Pancreas (tissue), 10 donors: ENCODE measurements around the gene CTSH. TPM values are rescaled to one million over a fixed set of nuclear protein-coding genes. Genes with fewer than 3 reads are reported as not detected.

Experiments used
- ATAC-seq, 4 donors: fragments of 200-7000 bp; cut with Tn5 transposase; one replicate each; pipeline versions ENCODE4 v1.8.0 to v1.9.1; 2020; ENCODE audit warnings: mild to moderate bottlenecking in 4 of 4, moderate library complexity in 4 of 4
- DNase-seq, 6 donors: peaks; one replicate each; pipeline ENCODE4 v3.0.0-alpha.2; 2020
- FAIRE-seq: peaks from 2 replicates; lab custom pipeline; 2012; peaks lifted over from hg19 to GRCh38; lab: Jason Lieb, UNC
- H3K27ac ChIP-seq, 4 donors: fragments of 200-600 bp; sonication (generic); 1 replicate in 3 of 4; 2 replicates in 1 of 4; pipeline versions ENCODE4 v1.5.0 to v1.8.0; 2020
- H3K27me3 ChIP-seq, 4 donors: fragments of 200-600 bp; one replicate each; pipeline ENCODE4 v1.8.0; 2021
- H3K36me3 ChIP-seq, 3 donors: fragments of 200-600 bp; sonication (generic) in 1 of 3; one replicate each; pipeline versions ENCODE4 v1.5.0 to v1.8.0; 2020 to 2021
- H3K4me1 ChIP-seq, 3 donors: fragments of 200-600 bp; one replicate each; pipeline ENCODE4 v1.8.0; 2021
- H3K4me3 ChIP-seq, 4 donors: fragments of 200-600 bp; sonication (generic) in 2 of 4; one replicate each; pipeline versions ENCODE4 v1.5.0 to v1.8.0; 2020 to 2021
- H3K9me3 ChIP-seq, 4 donors: fragments of 200-600 bp; one replicate each; pipeline ENCODE4 v1.8.0; 2021
- WGBS, 2 donors: extraction: QIAGEN DNeasy Blood & Tissue Kit; methylation state at CpG; one replicate each; pipeline ENCODE4 v1.1.7; 2013; 5-methylcytosine and 5-hydroxymethylcytosine counted together
- intact Hi-C, 3 donors: fragments of 100-400 bp; cut with DNase I; formaldehyde crosslinking; loops; one replicate each; pipeline versions ENCODE4 v1.11.1 to v1.14.2; 2022
- polyA plus RNA-seq, 2 donors: library from polyadenylated mRNA; stranded (reverse); fragments of 200-250 nt; gene quantifications; one replicate each; pipeline ENCODE4 v1.2.3, GENCODE V29; 2013
- total RNA-seq, 6 donors: library from RNA; stranded (reverse); fragmentation: NEBNext Ultra II Directional in 4 of 6; extraction: Animal tissue kit (Norgen Biotek cat#: 25700) in 4 of 6; gene quantifications; one replicate each; pipeline versions ENCODE4 v1.2.1 to v1.2.4, GENCODE V29; 2021 to 2023
- TF ChIP-seq, protein P1 (sequence below), 4 donors: fragments of 200-600 bp; sonication (generic) in 3 of 4; IDR thresholded peaks; one replicate each; pipeline versions ENCODE4 v1.5.0 to v1.8.0; 2021; ENCODE audit warnings: antibody characterized with exemption in 4 of 4
- donor health status: healthy with polysubstance abuse.
- donor health status: DM: no; HTN: no; CAD: no; lungs with moderate emphysema.
- donor health status: DM: no; HTN: no; CAD: no.
- donor health status: control.
- donor health status: control.
- donor health status: Bipolar disorder and iron deficiency.
- donor health status: DM: yes; HTN: yes; CAD: no.
- donor health status: DM: no; HTN: no; CAD: no.
- donor health status: DM: no; HTN: no; CAD: no.
- donor health status: DM: yes; HTN: yes; CAD: no.

The CTSH gene
- total and polyA plus RNA-seq, 8 donors, result 24.3 to 196 (median 77.0) TPM

DNA sequence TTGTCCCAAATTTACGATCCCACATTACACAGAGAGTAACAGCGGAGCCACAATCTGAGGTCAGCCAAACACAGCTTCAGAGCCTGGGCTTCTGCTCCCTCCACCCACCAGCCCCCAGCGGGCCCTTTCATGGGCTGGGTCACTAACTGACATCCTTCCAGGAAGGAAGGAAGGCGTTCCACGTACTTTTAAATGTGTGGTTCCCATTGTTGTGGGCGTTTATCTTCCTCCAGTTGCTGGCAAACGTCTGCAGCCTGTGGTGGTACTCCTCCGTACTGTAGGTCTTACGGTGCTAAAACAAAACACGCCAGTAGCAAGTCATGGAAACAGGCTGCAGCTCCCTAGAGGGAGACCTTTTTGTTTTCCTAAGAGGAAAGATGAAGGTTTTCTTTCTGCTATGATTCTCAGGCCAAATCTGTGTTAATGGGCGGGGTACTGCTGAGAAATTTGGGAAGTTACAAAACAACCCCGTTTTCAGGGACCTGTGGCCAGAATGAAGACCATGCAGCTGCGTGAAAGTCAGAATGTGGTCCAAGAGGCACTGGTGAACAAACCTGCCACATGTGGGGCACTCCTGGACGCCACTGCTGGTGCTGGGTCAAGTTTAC is 7.6 kb downstream of the CTSH start:
- WGBS, 2 donors, result 77 to 86% methylated on average over 14 of the region's 14 CpGs
- peak overlapping the region in 1 of 4 donors; percentile 28 for H3K27ac ChIP-seq
- H3K4me1 ChIP-seq, result no peaks in the 10 kb centered on the region

DNA sequence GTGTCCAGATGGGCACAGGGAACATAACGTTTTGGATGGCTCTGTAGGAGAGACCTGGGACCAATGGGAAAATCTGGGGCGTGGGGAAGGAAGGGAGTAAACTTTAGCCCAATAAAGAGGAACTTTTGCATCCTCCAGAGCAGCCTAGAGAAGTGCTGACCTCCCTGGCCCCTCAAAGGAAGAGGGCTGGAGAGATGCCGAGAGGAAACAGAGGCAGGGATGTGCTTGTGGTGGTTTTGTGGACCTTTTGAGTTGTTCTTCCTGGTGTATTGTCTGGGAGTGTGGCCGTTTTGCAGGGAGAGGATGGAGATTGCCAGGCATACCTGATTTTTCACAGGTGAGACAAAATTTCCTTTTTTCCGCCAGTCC is 10.2 kb downstream of the CTSH start:
- Histone ChIP-seq H3K4me3 (no peak overlapping the region), H3K27ac (no peak overlapping the region), H3K4me1 (no peaks in the 10 kb centered on the region), H3K27me3 (no peaks in the 10 kb centered on the region), H3K9me3 (no peaks in the 10 kb centered on the region), H3K36me3 (peaks cover 0 to 8% (median 0%) of the 10 kb centered on the region in 3 donors)
- no peak for ATAC-seq
- no peak for DNase-seq
- TF ChIP-seq, protein P1, sequence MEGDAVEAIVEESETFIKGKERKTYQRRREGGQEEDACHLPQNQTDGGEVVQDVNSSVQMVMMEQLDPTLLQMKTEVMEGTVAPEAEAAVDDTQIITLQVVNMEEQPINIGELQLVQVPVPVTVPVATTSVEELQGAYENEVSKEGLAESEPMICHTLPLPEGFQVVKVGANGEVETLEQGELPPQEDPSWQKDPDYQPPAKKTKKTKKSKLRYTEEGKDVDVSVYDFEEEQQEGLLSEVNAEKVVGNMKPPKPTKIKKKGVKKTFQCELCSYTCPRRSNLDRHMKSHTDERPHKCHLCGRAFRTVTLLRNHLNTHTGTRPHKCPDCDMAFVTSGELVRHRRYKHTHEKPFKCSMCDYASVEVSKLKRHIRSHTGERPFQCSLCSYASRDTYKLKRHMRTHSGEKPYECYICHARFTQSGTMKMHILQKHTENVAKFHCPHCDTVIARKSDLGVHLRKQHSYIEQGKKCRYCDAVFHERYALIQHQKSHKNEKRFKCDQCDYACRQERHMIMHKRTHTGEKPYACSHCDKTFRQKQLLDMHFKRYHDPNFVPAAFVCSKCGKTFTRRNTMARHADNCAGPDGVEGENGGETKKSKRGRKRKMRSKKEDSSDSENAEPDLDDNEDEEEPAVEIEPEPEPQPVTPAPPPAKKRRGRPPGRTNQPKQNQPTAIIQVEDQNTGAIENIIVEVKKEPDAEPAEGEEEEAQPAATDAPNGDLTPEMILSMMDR (IDR thresholded peaks at IDR 0.05), result no peak
- intact Hi-C loops, result loop anchor here in 1 of 3 donors (10.0 kb wide), 1 partner anchor 50 kb away; no protein-coding TSS in a partner anchor
- 74 to 77% methylated on average over 5 of the region's 5 CpGs for WGBS, 2 donors
- FAIRE-seq, result no peak

More for the DNA sequence above, 7.6 kb downstream of the CTSH start:
- peaks cover 0 to 8% (median 0%) of the 10 kb centered on the region in 3 donors for H3K36me3 ChIP-seq
- H3K9me3 ChIP-seq, result no peaks in the 10 kb centered on the region
- H3K27me3 ChIP-seq, result no peaks in the 10 kb centered on the region
- no peak overlapping the region for H3K4me3 ChIP-seq
- TF ChIP-seq, protein P1 (IDR thresholded peaks at IDR 0.05), result no peak
- DNase-seq (no peak), FAIRE-seq (no peak), ATAC-seq (peak in 3 of 4 donors; percentile 14 to 31 (median 30))
- intact Hi-C loops, result loop anchor here in 1 of 3 donors (10.0 kb wide), 1 partner anchor 48 kb away; no protein-coding TSS in a partner anchor

DNA sequence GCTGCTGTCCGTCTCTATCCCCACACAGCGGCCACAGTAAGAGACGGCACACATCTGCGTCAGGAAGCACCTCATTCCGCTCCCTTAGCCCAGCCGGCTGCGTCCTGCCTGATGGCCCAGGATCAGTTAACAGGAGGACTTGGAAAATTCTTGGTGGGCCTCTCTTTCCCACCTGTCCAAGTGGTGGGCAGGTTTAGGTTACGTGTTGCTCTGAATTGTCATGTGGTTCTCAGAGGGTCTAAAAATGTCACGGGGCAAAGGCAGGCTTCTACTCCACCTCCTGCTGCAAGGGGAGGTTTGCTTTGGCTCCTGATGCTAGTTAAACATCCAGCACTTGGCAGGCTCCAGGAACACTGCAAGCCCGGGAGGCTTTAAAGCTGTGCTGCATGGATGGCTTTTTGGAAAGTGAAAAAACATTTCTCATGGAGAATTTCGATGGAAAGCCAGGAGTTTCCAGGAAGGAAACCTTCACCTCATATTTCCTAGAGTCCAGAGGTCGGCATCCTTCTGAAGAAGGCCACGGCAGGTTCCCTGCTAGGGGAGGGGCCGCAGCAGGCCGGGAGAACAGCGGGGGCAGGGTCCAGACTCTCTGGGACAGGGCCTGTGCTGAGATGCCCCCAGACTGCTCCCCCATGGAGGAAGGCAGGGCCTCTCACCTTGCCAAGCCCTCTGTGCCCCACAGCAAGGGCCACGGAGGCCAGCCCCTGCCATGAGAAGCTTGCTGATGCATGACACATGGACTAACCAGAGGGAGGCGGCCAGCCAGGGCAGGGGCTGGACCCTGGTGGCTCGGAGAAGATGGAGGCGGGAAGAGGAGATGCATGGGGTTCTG is 10.8 kb downstream of the CTSH start:
- TF ChIP-seq, protein P1 (IDR thresholded peaks at IDR 0.05), result no peak
- ATAC-seq (peak in 1 of 4 donors; percentile 32), DNase-seq (no peak), FAIRE-seq (no peak)
- no peaks in the 10 kb centered on the region for H3K4me1 ChIP-seq
- H3K4me3 ChIP-seq, result no peak overlapping the region
- 76 to 83% methylated on average over 20 of the region's 20 CpGs for WGBS, 2 donors
- H3K36me3 ChIP-seq, result peaks cover 0 to 8% (median 0%) of the 10 kb centered on the region in 3 donors
- no peaks in the 10 kb centered on the region for H3K9me3 ChIP-seq
- H3K27ac ChIP-seq, result no peak overlapping the region
- H3K27me3 ChIP-seq, result no peaks in the 10 kb centered on the region
- intact Hi-C loops, result loop anchor here in 1 of 3 donors (10.0 kb wide), 1 partner anchor 51 kb away; no protein-coding TSS in a partner anchor

DNA sequence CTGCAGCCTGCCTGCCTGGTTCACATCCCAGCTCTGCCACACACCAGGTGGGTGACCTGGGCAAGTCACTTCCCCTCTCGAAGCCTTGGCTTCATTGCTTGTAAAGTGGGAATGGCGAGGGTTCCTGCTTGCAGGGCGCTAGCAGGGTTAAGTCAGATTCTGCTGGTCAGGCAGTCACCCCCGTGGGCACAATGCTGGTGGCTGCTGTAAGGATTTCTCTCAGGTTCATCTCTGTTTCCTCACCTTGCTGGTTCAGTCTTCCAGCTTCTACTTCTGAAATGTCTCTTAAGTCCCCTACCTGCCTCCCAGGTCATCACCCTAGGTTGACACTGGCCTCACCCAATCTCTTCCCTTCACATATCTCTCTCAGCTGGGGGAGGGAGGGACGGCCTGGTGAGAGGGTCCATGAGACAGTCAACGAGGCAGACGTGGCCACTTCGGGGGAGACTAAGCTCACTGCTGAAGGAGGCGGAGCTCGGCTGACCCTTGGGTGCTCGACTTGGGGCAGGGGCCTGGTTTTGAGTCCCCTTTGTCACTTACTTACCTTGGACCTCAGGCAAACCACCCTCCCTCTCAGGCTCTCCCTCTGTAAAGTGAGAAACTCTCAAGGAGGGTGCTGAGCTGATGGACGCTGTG is 11.5 kb downstream of the CTSH start:
- intact Hi-C loops, result loop anchor here in 1 of 3 donors (10.0 kb wide), 1 partner anchor 51 kb away; no protein-coding TSS in a partner anchor
- H3K4me3 ChIP-seq, result no peak overlapping the region
- peaks cover 0 to 8% (median 0%) of the 10 kb centered on the region in 3 donors for H3K36me3 ChIP-seq
- H3K27me3 ChIP-seq, result no peaks in the 10 kb centered on the region
- no peaks in the 10 kb centered on the region for H3K4me1 ChIP-seq
- TF ChIP-seq, protein P1 (IDR thresholded peaks at IDR 0.05), result no peak
- no peak for DNase-seq
- H3K27ac ChIP-seq, result no peak overlapping the region
- ATAC-seq, result no peak
- 83 to 88% methylated on average over 12 of the region's 12 CpGs for WGBS, 2 donors
- H3K9me3 ChIP-seq, result no peaks in the 10 kb centered on the region
- no peak for FAIRE-seq
